GM12878 (cell line): ENCODE results near the gene KDM5B. TPM values are rescaled to one million over a fixed set of nuclear protein-coding genes. Genes with fewer than 3 reads are reported as not detected.

Experiments
- ATAC-seq: fragments of 200-7000 bp; cut with Tn5 transposase; 3 replicates; pipeline ENCODE4 v1.9.1; 2020; ENCODE audit warnings: mild to moderate bottlenecking, moderate library complexity
- BruUV-seq: library from RNA; stranded (reverse); fragments of 400-500 nt; replicated peaks from 2 replicates; lab custom pipeline; 2021; lab: Mats Ljungman, UMichigan
- CTCF ChIA-PET: fragments of 300-600 bp; sonication (Branson Sonifier 250); formaldehyde crosslinking; extraction: SDS; loops from one replicate; lab custom pipeline; 2021; ENCODE audit warnings: inconsistent platforms; lab: Yijun Ruan, JAX
- POLR2A ChIA-PET: fragments of 350-600 bp; formaldehyde crosslinking; extraction: SDS; loops from one replicate; lab custom pipeline; 2021; ENCODE audit warnings: inconsistent platforms; lab: Charles Lee
- RAD21 ChIA-PET: fragments of 300-600 bp; sonication (Branson Sonifier 250); formaldehyde crosslinking; loops from one replicate; lab custom pipeline; 2023; ENCODE audit warnings: antibody characterized with exemption; ENCODE audit not compliant: unreplicated experiment; lab: Charles Lee
- SMC1A ChIA-PET: fragments of 300-600 bp; sonication (Branson Sonifier 250); formaldehyde crosslinking; loops from one replicate; lab custom pipeline; 2023; ENCODE audit not compliant: unreplicated experiment, uncharacterized antibody; lab: Charles Lee
- DNase-seq: peaks from one replicate; pipeline ENCODE4 v3.0.0-alpha.2; 2011; ENCODE audit warnings: low read depth, low spot score
- FAIRE-seq: peaks from 3 replicates; lab custom pipeline; 2011; peaks lifted over from hg19 to GRCh38; lab: Jason Lieb, UNC
- H2AFZ ChIP-seq: 2 replicates; pipeline ENCODE4 v1.6.0; 2011; ENCODE audit warnings: low read depth, low read length, control low read depth; ENCODE audit not compliant: control insufficient read depth
- H3K27ac ChIP-seq: 2 replicates; pipeline ENCODE4 v1.5.1; 2011; ENCODE audit warnings: control low read depth; ENCODE audit not compliant: control insufficient read depth, insufficient read depth
- H3K27me3 ChIP-seq, 2 experiments: replicated peaks in 1 of 2; 2 replicates each; pipeline versions ENCODE4 v1.6.0 to v1.6.1; 2011; ENCODE audit warnings: low read length in 1 of 2; ENCODE audit not compliant: control insufficient read depth in 2 of 2, insufficient read depth in 2 of 2
- H3K36me3 ChIP-seq, 2 experiments: 2 replicates each; pipeline ENCODE4 v1.5.1; 2011; ENCODE audit warnings: low read length in 1 of 2; ENCODE audit not compliant: control insufficient read depth in 2 of 2, insufficient read depth in 2 of 2
- H3K4me1 ChIP-seq: 2 replicates; pipeline ENCODE4 v1.6.1; 2011; ENCODE audit warnings: mild to moderate bottlenecking, low read length, moderate library complexity, mixed read lengths; ENCODE audit not compliant: control insufficient read depth, insufficient read depth
- H3K4me2 ChIP-seq: 2 replicates; pipeline ENCODE4 v1.6.0; 2011; ENCODE audit warnings: control low read depth; ENCODE audit not compliant: control insufficient read depth, insufficient read depth
- H3K4me3 ChIP-seq: fragments of 200-600 bp; sonication (generic); 2 replicates; pipeline ENCODE4 v1.5.1; 2016
- H3K79me2 ChIP-seq: 2 replicates; pipeline ENCODE4 v1.6.0; 2011; ENCODE audit warnings: low read length; ENCODE audit not compliant: control insufficient read depth, insufficient read depth
- H3K9ac ChIP-seq: 2 replicates; pipeline ENCODE4 v1.8.0; 2011; ENCODE audit warnings: low read length, control low read depth, mixed read lengths; ENCODE audit not compliant: control insufficient read depth, insufficient read depth
- H3K9me3 ChIP-seq: replicated peaks from 3 replicates; pipeline ENCODE4 v1.5.1; 2011; ENCODE audit warnings: mild to moderate bottlenecking, low read length; ENCODE audit not compliant: control insufficient read depth, insufficient read depth
- H4K20me1 ChIP-seq: 2 replicates; pipeline ENCODE4 v1.6.0; 2011; ENCODE audit not compliant: control insufficient read depth, insufficient read depth
- BCL11A ChIP-seq: IDR thresholded peaks from 2 replicates; pipeline ENCODE4 v1.6.1; 2011; ENCODE audit warnings: low read depth, low read length
- NR2F1 ChIP-seq: fragments of 450-650 bp; conservative IDR thresholded peaks from 2 replicates; pipeline ENCODE4 v1.6.1; 2017; ENCODE audit warnings: mild to moderate bottlenecking
- PAX8 ChIP-seq: fragments of 450-650 bp; IDR thresholded peaks from 2 replicates; pipeline ENCODE4 v1.6.1; 2017; ENCODE audit warnings: mild to moderate bottlenecking, moderate library complexity
- POLR2AphosphoS5 ChIP-seq: IDR thresholded peaks from 2 replicates; pipeline ENCODE4 v1.6.1; 2011; ENCODE audit warnings: mild to moderate bottlenecking, low read length, inconsistent platforms
- SIN3A ChIP-seq: IDR thresholded peaks from 2 replicates; pipeline ENCODE4 v1.6.1; 2012; ENCODE audit warnings: low read depth, low read length, improper control_type of control experiment
- SKIL ChIP-seq: fragments of 450-650 bp; IDR thresholded peaks from 2 replicates; pipeline ENCODE4 v1.6.1; 2017; ENCODE audit warnings: mild to moderate bottlenecking, low read depth, inconsistent platforms; ENCODE audit not compliant: poor library complexity, severe bottlenecking
- SPI1 ChIP-seq: IDR thresholded peaks from 2 replicates; pipeline ENCODE4 v1.6.1; 2011; ENCODE audit warnings: low read depth, mild to moderate bottlenecking, low read length, moderate library complexity, borderline replicate concordance; ENCODE audit not compliant: insufficient read depth
- ZNF622 ChIP-seq: fragments of 450-650 bp; IDR thresholded peaks from 2 replicates; pipeline ENCODE4 v1.6.1; 2017; ENCODE audit warnings: mild to moderate bottlenecking, inconsistent platforms
- ZNF687 ChIP-seq: fragments of 450-650 bp; IDR thresholded peaks from 2 replicates; pipeline ENCODE4 v1.6.1; 2017; ENCODE audit warnings: mild to moderate bottlenecking, moderate library complexity
- WGBS: methylation state at CpG from one replicate; pipeline ENCODE4 v1.1.6; 2016; ENCODE audit warnings: low lambda C conversion rate; ENCODE audit not compliant: insufficient replicate concordance, insufficient coverage; ENCODE audit errors: missing lambda C conversion rate; 5-methylcytosine and 5-hydroxymethylcytosine counted together
- in situ Hi-C: fragments of 300-500 bp; cut with MboI; formaldehyde crosslinking; loops from 9 replicates; pipeline ENCODE4 v1.14.3; 2018; ENCODE audit warnings: mixed read lengths
- intact Hi-C: fragments of 100-400 bp; cut with micrococcal nuclease; formaldehyde crosslinking; loops from one replicate; pipeline ENCODE4 v1.14.2; 2022; ENCODE audit not compliant: unreplicated experiment
- polyA plus RNA-seq, 11 experiments: library from polyadenylated mRNA; depleted of rRNA in 4 of 11; unstranded in 6 of 11; stranded (reverse) in 5 of 11; fragments of >200 nt; fragmentation: Nextera tagmentation in 4 of 11; fragmentation: Illumina TruSeq in 1 of 11; extraction: Ambion mirVana in 4 of 11; extraction: Trizol in 1 of 11; gene quantifications; 1 replicate in 1 of 11; 2 replicates in 10 of 11; pipeline versions ENCODE4 v1.2.1 to v1.2.3, GENCODE V29; 2011 to 2016; ENCODE audit warnings: inconsistent platforms in 2 of 11, missing spikeins in 2 of 11, low read depth in 1 of 11
- total RNA-seq, 4 experiments: library from RNA; depleted of rRNA in 3 of 4; stranded (reverse); fragments of >200 nt in 3 of 4; fragmentation: Illumina TruSeq in 1 of 4; extraction: Trizol in 1 of 4; gene quantifications; 2 replicates each; pipeline versions ENCODE4 v1.2.1 to v1.2.3, GENCODE V29; 2013 to 2021

KDM5B gene
- total and polyA plus RNA-seq, 10 of the 15 experiments (the other 5 are each of a cell fraction or from before 2014, with no cell fraction given), result 1.7 to 26.6 (median 8.1) TPM

GRCh38 chr1:202850593-202851362, 42.6 kb upstream of the KDM5B start:
- intact Hi-C loops, result no loop called here
- ChIA-PET SMC1A (no interaction called here), POLR2A (no interaction called here), CTCF (interaction anchor here (0.8 to 3.5 kb wide), 5 partner anchors 12 to 101 kb away, joined by 3 to 14 read pairs (median 3); no protein-coding TSS in a partner anchor), RAD21 (interaction anchor here (0.7 kb wide), 1 partner anchor 1956 kb away, joined by 4 read pairs; no protein-coding TSS in a partner anchor)
- peak overlapping the region; percentile 65; the same call in 1 of the 2 replicates for H2AFZ ChIP-seq
- 56% methylated on average over 7 of the region's 7 CpGs for WGBS
- H3K9ac ChIP-seq, result no peak overlapping the region
- no peak overlapping the region for H3K4me3 ChIP-seq
- H4K20me1 ChIP-seq, result no peaks in the 10 kb centered on the region
- no peak overlapping the region for H3K4me2 ChIP-seq
- no peaks in the 10 kb centered on the region for H3K79me2 ChIP-seq
- no peak for DNase-seq
- in situ Hi-C loops, result no loop called here
- no TSS peak for BruUV-seq
- no peaks in the 10 kb centered on the region for H3K9me3 ChIP-seq
- 0 out of 2 replicates have a peak, but pooled peaks have one; percentile 16 for TF ChIP-seq SPI1
- TF ChIP-seq BCL11A, result no peak
- TF ChIP-seq ZNF622, result no peak
- H3K36me3 ChIP-seq, result no peaks in the 10 kb centered on the region
- H3K4me1 ChIP-seq, result peaks cover 7% of the 10 kb centered on the region; the same call in 1 of the 2 replicates
- H3K27ac ChIP-seq, result no peak overlapping the region
- no peak for FAIRE-seq
- H3K27me3 ChIP-seq, result no peaks in the 10 kb centered on the region
- no peak for ATAC-seq

- Histone ChIP-seq H3K4me3 (no peak overlapping the region), H3K9ac (no peak overlapping the region), H3K79me2 (no peaks in the 10 kb centered on the region), H3K27me3 (no peaks in the 10 kb centered on the region), H3K27ac (no peak overlapping the region), H2AFZ (no peak overlapping the region), H3K4me1 (peaks cover 7% of the 10 kb centered on the region; the same call in 1 of the 2 replicates), H3K9me3 (no peaks in the 10 kb centered on the region), H3K36me3 (no peaks in the 10 kb centered on the region), H4K20me1 (no peaks in the 10 kb centered on the region), H3K4me2 (peak overlapping the region; percentile 34; the same call in 1 of the 2 replicates)
- ChIA-PET SMC1A (interaction anchor here (1.6 kb wide), 1 partner anchor 13 kb away, joined by 4 read pairs; no protein-coding TSS in a partner anchor), POLR2A (no interaction called here), RAD21 (interaction anchor here (1.7 kb wide), 1 partner anchor 43 kb away, joined by 4 read pairs; no protein-coding TSS in a partner anchor), CTCF (interaction anchor here (0.6 to 1.5 kb wide), 3 partner anchors 15 to 135 kb away, joined by 3 to 4 read pairs (median 3); no protein-coding TSS in a partner anchor)
- intact Hi-C loops, result no loop called here
- in situ Hi-C loops, result no loop called here
- peak; percentile 49; the same call in 2 of the 3 replicates for ATAC-seq
- 0% methylated on average over 2 of the region's 2 CpGs for WGBS
- FAIRE-seq, result no peak
- no TSS peak for BruUV-seq
- DNase-seq, result peak; percentile 19
- no peak for TF ChIP-seq POLR2AphosphoS5
- no peak for TF ChIP-seq NR2F1
- no peak for TF ChIP-seq PAX8
- no peak for TF ChIP-seq SKIL
- TF ChIP-seq ZNF687, result no peak
- TF ChIP-seq SIN3A, result no peak
Measured at GRCh38 chr1:202848191-202848542, 39.9 kb upstream of the KDM5B start.
